Stimulated activated CD8-positive, alpha-beta memory T cell treated with anti-CD3 and anti-CD28 coated beads, Interleukin-4, amount 100 ng/mL, for 24 hours (primary cell): ENCODE results near the gene SLC35B2.

Source experiments
- DNase-seq: peaks from one replicate; pipeline ENCODE4 v3.0.0-alpha.2; 2020; ENCODE audit warnings: low read depth

SLC35B2 gene

GRCh38 chr6:44221291-44221960 is 35.9 kb downstream of the SLC35B2 start:
- DNase-seq, result peak; percentile 52

- no peak for DNase-seq
Measured at GRCh38 chr6:44220913-44221290, 36.4 kb downstream of the SLC35B2 start.

- DNase-seq, result no peak
Measured at GRCh38 chr6:44219815-44220784, 37.2 kb downstream of the SLC35B2 start.

- no peak for DNase-seq
Measured at GRCh38 chr6:44219053-44219814, 38.1 kb downstream of the SLC35B2 start.

GRCh38 chr6:44217332-44218143 is 39.8 kb downstream of the SLC35B2 start:
- DNase-seq, result no peak

- DNase-seq, result no peak
Measured at GRCh38 chr6:44216677-44217331, 40.5 kb downstream of the SLC35B2 start, which contains the start of gene MYMX. TSS of gene MYMX (plus strand) at chr6:44216926. CDS start at chr6:44217472, 546 bp downstream.

GRCh38 chr6:44214307-44214706 is 43.0 kb downstream of the SLC35B2 start:
- no peak for DNase-seq

- no peak for DNase-seq
Measured at GRCh38 chr6:44211284-44211683, 46.0 kb downstream of the SLC35B2 start.

- no peak for DNase-seq
Measured at GRCh38 chr6:44207966-44208365, 49.4 kb downstream of the SLC35B2 start.
